HepG2 (cell line): ENCODE data around the gene VPS4A. TPM values are rescaled to one million over a fixed set of nuclear protein-coding genes. Genes with fewer than 3 reads are reported as not detected.

Source experiments
- ATAC-seq: fragments of 200-7000 bp; cut with Tn5 transposase; 3 replicates; pipeline ENCODE4 v1.9.1; 2020; ENCODE audit warnings: mild to moderate bottlenecking, moderate library complexity
- BruUV-seq: library from RNA; stranded (reverse); fragments of 400-500 nt; replicated peaks from 2 replicates; lab custom pipeline; 2021; lab: Mats Ljungman, UMichigan
- CTCF ChIA-PET: fragments of 300-600 bp; formaldehyde crosslinking; extraction: SDS; loops from one replicate; lab custom pipeline; 2021; ENCODE audit warnings: low total read pairs, inconsistent platforms, low intra/inter-chr PET ratio; lab: Yijun Ruan, JAX
- POLR2A ChIA-PET: fragments of 350-600 bp; sonication (Branson Sonifier 250); formaldehyde crosslinking; loops from one replicate; lab custom pipeline; 2020; ENCODE audit warnings: antibody characterized with exemption, inconsistent platforms; lab: Yijun Ruan, JAX
- DNase-seq: peaks from one replicate; pipeline ENCODE4 v3.0.0-alpha.2; 2015; ENCODE audit warnings: low spot score
- FAIRE-seq: peaks from 3 replicates; lab custom pipeline; 2011; peaks lifted over from hg19 to GRCh38; lab: Jason Lieb, UNC
- H2AFZ ChIP-seq: one replicate; pipeline ENCODE4 v1.6.1; 2011; ENCODE audit warnings: low read length, inconsistent platforms
- H3K27ac ChIP-seq: fragments of 300-600 bp; 3 replicates; pipeline ENCODE4 v1.8.0; 2011; ENCODE audit warnings: mixed run types, mild to moderate bottlenecking, mixed read lengths, low read length, inconsistent platforms; ENCODE audit not compliant: insufficient read depth; ENCODE audit errors: extremely low read length
- H3K27me3 ChIP-seq, 2 experiments: fragments of 200-600 bp in 1 of 2; 2 replicates in 1 of 2; 3 replicates in 1 of 2; pipeline versions ENCODE4 v1.6.0 to v1.8.0; 2011; ENCODE audit warnings: low read length in 2 of 2, mild to moderate bottlenecking in 2 of 2, moderate library complexity in 2 of 2, inconsistent platforms in 1 of 2; ENCODE audit not compliant: insufficient read depth in 2 of 2, control insufficient read depth in 1 of 2
- H3K36me3 ChIP-seq, 2 experiments: fragments of 200-600 bp in 1 of 2; replicated peaks in 1 of 2; 2 replicates in 1 of 2; 3 replicates in 1 of 2; pipeline versions ENCODE4 v1.5.1 to v1.8.0; 2011; ENCODE audit warnings: low read length in 2 of 2, inconsistent platforms in 1 of 2; ENCODE audit not compliant: insufficient read depth in 2 of 2, control insufficient read depth in 1 of 2
- H3K4me1 ChIP-seq: 2 replicates; pipeline ENCODE4 v1.5.1; 2012; ENCODE audit warnings: low read length, inconsistent platforms; ENCODE audit not compliant: insufficient read depth
- H3K4me2 ChIP-seq: 2 replicates; pipeline ENCODE4 v1.6.0; 2011; ENCODE audit warnings: low read depth, low read length, inconsistent platforms
- H3K4me3 ChIP-seq, 3 experiments: fragments of 200-600 bp in 1 of 3; sonication (generic), shearing (Covaris generic) in 1 of 3; replicated peaks in 1 of 3; 2 replicates each; pipeline ENCODE4 v1.5.1; 2011 to 2016; ENCODE audit warnings: low read length in 3 of 3, inconsistent platforms in 2 of 3, low read depth in 2 of 3, mild to moderate bottlenecking in 2 of 3, control low read depth in 1 of 3, mixed read lengths in 1 of 3; ENCODE audit not compliant: insufficient read depth in 1 of 3
- H3K79me2 ChIP-seq: one replicate; pipeline ENCODE4 v1.6.1; 2011; ENCODE audit warnings: low read length, inconsistent platforms; ENCODE audit not compliant: insufficient read depth
- H3K9ac ChIP-seq: 2 replicates; pipeline ENCODE4 v1.6.0; 2011; ENCODE audit warnings: mild to moderate bottlenecking, low read depth, low read length, inconsistent platforms; ENCODE audit not compliant: insufficient read depth
- H3K9me3 ChIP-seq: 2 replicates; pipeline ENCODE4 v1.5.1; 2012; ENCODE audit warnings: mild to moderate bottlenecking, low read length
- H4K20me1 ChIP-seq: 2 replicates; pipeline ENCODE4 v1.6.0; 2011; ENCODE audit warnings: inconsistent platforms, mild to moderate bottlenecking, low read length, moderate library complexity; ENCODE audit not compliant: insufficient read depth
- HOXA5 ChIP-seq: sonication (generic); formaldehyde crosslinking; IDR thresholded peaks from 2 replicates; pipeline ENCODE4 v1.4.0; 2020; ENCODE audit warnings: missing genetic modification reagents
- NONO ChIP-seq, 2 experiments: fragments of 450-650 bp in 1 of 2; sonication (generic) in 1 of 2; formaldehyde crosslinking in 1 of 2; IDR thresholded peaks in 1 of 2; conservative IDR thresholded peaks in 1 of 2; 2 replicates each; pipeline versions ENCODE4 v1.6.1 to v1.8.0; 2017 to 2022; ENCODE audit warnings: mild to moderate bottlenecking in 1 of 2, missing genetic modification reagents in 1 of 2, moderate library complexity in 1 of 2
- POLR2G ChIP-seq: fragments of 200-400 bp; formaldehyde crosslinking; IDR thresholded peaks from 2 replicates; pipeline ENCODE4 v1.6.1; 2018; ENCODE audit warnings: mild to moderate bottlenecking, low read depth, low read length, moderate library complexity
- ZUFSP ChIP-seq: sonication (generic); formaldehyde crosslinking; IDR thresholded peaks from 2 replicates; pipeline ENCODE4 v1.9.0; 2021; ENCODE audit warnings: missing genetic modification reagents, mild to moderate bottlenecking, borderline replicate concordance
- WGBS: methylation state at CpG from one replicate; pipeline ENCODE4 v1.1.6; 2017; ENCODE audit warnings: low lambda C conversion rate; 5-methylcytosine and 5-hydroxymethylcytosine counted together
- in situ Hi-C: cut with HindIII; loops from 2 replicates; pipeline ENCODE4 v1.10.0; 2017; ENCODE audit warnings: low pct_unique_long_range_greater_than_20kb; ENCODE audit not compliant: extremely low pct_ligation_motif_present
- intact Hi-C: fragments of 100-400 bp; cut with micrococcal nuclease; formaldehyde crosslinking; loops from one replicate; pipeline ENCODE4 v1.10.0; 2022; ENCODE audit not compliant: unreplicated experiment
- polyA plus RNA-seq, 8 experiments: library from polyadenylated mRNA; depleted of rRNA in 3 of 8; stranded (reverse) in 7 of 8; unstranded in 1 of 8; fragments of >200 nt; fragmentation: Illumina TruSeq in 4 of 8; extraction: Trizol in 4 of 8; gene quantifications; 2 replicates each; pipeline versions ENCODE4 v1.2.1 to v1.2.3, GENCODE V29; 2011 to 2016; ENCODE audit warnings: low read depth in 4 of 8, missing spikeins in 1 of 8, mixed read lengths in 1 of 8; ENCODE audit not compliant: insufficient read depth in 1 of 8
- total RNA-seq, 5 experiments: library from RNA; depleted of rRNA; stranded (reverse); fragments of >200 nt; fragmentation: Illumina TruSeq; extraction: Trizol; gene quantifications; 2 replicates each; pipeline ENCODE4 v1.2.3, GENCODE V29; 2016; ENCODE audit warnings: low read depth in 1 of 5

Gene VPS4A
- total and polyA plus RNA-seq, 2 of the 13 experiments (the other 11 are each of a cell fraction or from before 2014, with no cell fraction given), result 13.2 to 27.9 TPM

- peaks cover 8 to 24% of the 10 kb centered on the region in 2 experiments for H3K36me3 ChIP-seq
- H3K27ac ChIP-seq, result no peak overlapping the region
- H3K9ac ChIP-seq, result no peak overlapping the region
- H3K4me1 ChIP-seq, result peaks cover 20% of the 10 kb centered on the region
- 98% methylated on average over 5 of the region's 5 CpGs for WGBS
- H4K20me1 ChIP-seq, result no peaks in the 10 kb centered on the region
- no peak overlapping the region for H2AFZ ChIP-seq
- no TSS peak for BruUV-seq
- ATAC-seq (no peak), FAIRE-seq (no peak), DNase-seq (no peak)
- ChIA-PET POLR2A (interaction anchor here (1.6 kb wide), 1 partner anchor 156 kb away, joined by 3 read pairs; no protein-coding TSS in a partner anchor), CTCF (no interaction called here)
- no peak overlapping the region for H3K4me2 ChIP-seq
- in situ Hi-C loops (no loop called here), intact Hi-C loops (no loop called here)
- H3K79me2 ChIP-seq, result peaks cover 29% of the 10 kb centered on the region
- no peaks in the 10 kb centered on the region; a peak in 1 of 5 replicates for H3K27me3 ChIP-seq
- 0 out of 2 replicates have a peak, but pooled peaks have one; percentile 20 for TF ChIP-seq POLR2G
- TF ChIP-seq HOXA5, result no peak
- H3K4me3 ChIP-seq, result no peak overlapping the region
- no peaks in the 10 kb centered on the region for H3K9me3 ChIP-seq
Observed at GRCh38 chr16:69344171-69344570, 33.0 kb downstream of the VPS4A start.

GRCh38 chr16:69345923-69346322, 34.8 kb downstream of the VPS4A start:
- Histone ChIP-seq H3K9me3 (no peaks in the 10 kb centered on the region), H3K27ac (no peak overlapping the region), H3K9ac (no peak overlapping the region), H3K4me3 (no peak overlapping the region), H3K4me1 (peaks cover 23% of the 10 kb centered on the region), H3K36me3 (peaks cover 11 to 24% of the 10 kb centered on the region in 2 experiments), H3K79me2 (peaks cover 15% of the 10 kb centered on the region), H4K20me1 (no peaks in the 10 kb centered on the region), H3K4me2 (no peak overlapping the region), H3K27me3 (no peaks in the 10 kb centered on the region), H2AFZ (no peak overlapping the region)
- no peak for ATAC-seq
- FAIRE-seq, result no peak
- POLR2A ChIA-PET, result interaction anchor here (1.2 kb wide), 1 partner anchor 32 kb away, joined by 3 read pairs; no protein-coding TSS in a partner anchor
- no TSS peak for BruUV-seq
- CTCF ChIA-PET, result no interaction called here
- TF ChIP-seq NONO (IDR thresholded peaks at IDR 0.05) (no peak), NONO (CRISPR knock-in tag; conservative IDR thresholded peaks at IDR 0.05) (0 out of 2 replicates have a peak, but pooled peaks have one; percentile 34), ZUFSP (CRISPR knock-in tag) (no peak)
- 97% methylated on average over 4 of the region's 4 CpGs for WGBS
- intact Hi-C loops, result no loop called here
- in situ Hi-C loops, result no loop called here
- no peak for DNase-seq
